AG09319 (cell line): ENCODE measurements around the gene LIN28B.

Experiments
- DNase-seq: peaks from one replicate; pipeline ENCODE4 v3.0.0-alpha.2; 2010; ENCODE audit warnings: low read depth; ENCODE audit errors: extremely low read depth
- CTCF ChIP-seq: IDR thresholded peaks from 2 replicates; pipeline ENCODE4 v1.5.1; 2011; ENCODE audit warnings: low read depth, mild to moderate bottlenecking, inconsistent platforms, low read length, moderate library complexity

The LIN28B gene

GRCh38 chr6:105036351-105036750, 79.4 kb downstream of the LIN28B start:
- no peak for DNase-seq
- TF ChIP-seq CTCF = no peak

- no peak for DNase-seq
- TF ChIP-seq CTCF = no peak
Observed at GRCh38 chr6:105038259-105038658, 81.4 kb downstream of the LIN28B start.

GRCh38 chr6:105041880-105042279, 85.0 kb downstream of the LIN28B start:
- TF ChIP-seq CTCF = no peak
- DNase-seq = no peak

- TF ChIP-seq CTCF = no peak
- no peak for DNase-seq
Observed at GRCh38 chr6:105042648-105043047, 85.7 kb downstream of the LIN28B start.

- no peak for DNase-seq
- TF ChIP-seq CTCF = no peak
Observed at GRCh38 chr6:105043979-105044378, 87.1 kb downstream of the LIN28B start.

GRCh38 chr6:105045526-105045925, 88.6 kb downstream of the LIN28B start:
- TF ChIP-seq CTCF = no peak
- DNase-seq = no peak

- TF ChIP-seq CTCF = no peak
- no peak for DNase-seq
Observed at GRCh38 chr6:105051941-105052471, 95.1 kb downstream of the LIN28B start.
